Activated CD4-positive, alpha-beta T cell treated with anti-CD3 and anti-CD28 coated beads, Interleukin-2, amount 50 U/mL, for 24 hours (primary cell): ENCODE data around the gene SIRPD.

Source experiments
- DNase-seq, 2 donors: peaks; one replicate each; pipeline ENCODE4 v3.0.0-alpha.2; 2020; ENCODE audit warnings: low read depth in 1 of 2, low spot score in 1 of 2

The SIRPD gene

DNA sequence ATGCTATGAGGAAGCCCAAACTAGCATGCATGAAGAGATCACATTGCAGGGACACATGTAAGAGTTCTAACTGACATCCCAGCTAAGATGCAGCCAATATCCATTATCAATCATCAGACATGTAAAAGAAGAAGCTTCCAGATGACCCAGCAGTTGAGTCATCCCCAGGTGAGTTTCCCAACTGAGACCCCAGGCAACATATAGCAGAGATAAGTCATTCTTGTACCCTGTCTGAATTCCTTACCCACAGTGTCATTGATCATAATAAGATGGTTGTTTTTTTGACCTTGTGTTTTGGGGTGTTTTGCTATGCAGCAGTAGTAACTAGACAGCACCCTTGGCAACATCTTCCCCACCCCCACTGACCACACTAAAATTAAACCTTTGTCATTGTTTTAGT, 18.9 kb downstream of the SIRPD start:
- no peak for DNase-seq

- DNase-seq = no peak
Measured at GRCh38 chr20:1537731-1538058, 19.8 kb downstream of the SIRPD start.

DNA sequence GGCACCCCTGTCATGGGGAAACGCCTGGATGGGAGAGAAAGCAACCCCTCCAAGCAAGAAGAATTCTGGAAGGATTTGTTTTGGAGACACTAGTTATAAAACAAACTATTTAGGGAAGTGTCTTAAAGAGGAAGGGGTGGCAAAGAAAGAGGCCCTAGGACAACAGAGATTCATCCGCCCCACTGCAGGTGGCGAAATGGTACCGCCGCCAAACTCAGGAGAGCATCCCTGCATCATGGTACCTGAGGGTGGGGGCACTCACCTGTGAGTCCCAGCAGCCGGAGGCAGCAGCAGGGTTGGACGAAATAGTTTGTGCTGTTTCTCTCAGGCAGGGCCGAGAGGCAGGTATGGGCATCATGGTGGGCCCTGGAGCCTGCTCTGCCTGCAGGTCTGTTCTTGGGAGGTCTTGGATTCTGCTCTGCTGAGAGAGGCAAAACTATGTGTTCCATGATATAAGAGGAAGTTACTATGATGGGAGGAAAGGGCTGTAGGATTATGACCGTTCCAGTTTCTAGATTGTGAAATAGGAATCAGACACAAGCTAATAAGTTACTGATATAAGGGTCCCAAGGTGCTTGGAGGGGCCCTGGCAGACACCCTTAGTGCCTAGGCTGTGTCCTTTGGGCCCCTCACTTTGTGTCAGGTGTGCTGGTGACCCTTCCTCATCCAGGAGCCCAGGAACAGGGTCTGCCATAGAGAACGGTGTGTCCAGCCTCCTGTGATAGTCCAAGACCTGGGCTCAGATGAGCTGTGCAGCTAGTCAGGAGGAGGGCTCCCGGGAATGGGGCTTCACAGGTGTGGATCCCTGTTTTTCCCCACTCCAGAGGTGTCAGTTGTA, 20.4 kb downstream of the SIRPD start:
- no peak for DNase-seq

DNA sequence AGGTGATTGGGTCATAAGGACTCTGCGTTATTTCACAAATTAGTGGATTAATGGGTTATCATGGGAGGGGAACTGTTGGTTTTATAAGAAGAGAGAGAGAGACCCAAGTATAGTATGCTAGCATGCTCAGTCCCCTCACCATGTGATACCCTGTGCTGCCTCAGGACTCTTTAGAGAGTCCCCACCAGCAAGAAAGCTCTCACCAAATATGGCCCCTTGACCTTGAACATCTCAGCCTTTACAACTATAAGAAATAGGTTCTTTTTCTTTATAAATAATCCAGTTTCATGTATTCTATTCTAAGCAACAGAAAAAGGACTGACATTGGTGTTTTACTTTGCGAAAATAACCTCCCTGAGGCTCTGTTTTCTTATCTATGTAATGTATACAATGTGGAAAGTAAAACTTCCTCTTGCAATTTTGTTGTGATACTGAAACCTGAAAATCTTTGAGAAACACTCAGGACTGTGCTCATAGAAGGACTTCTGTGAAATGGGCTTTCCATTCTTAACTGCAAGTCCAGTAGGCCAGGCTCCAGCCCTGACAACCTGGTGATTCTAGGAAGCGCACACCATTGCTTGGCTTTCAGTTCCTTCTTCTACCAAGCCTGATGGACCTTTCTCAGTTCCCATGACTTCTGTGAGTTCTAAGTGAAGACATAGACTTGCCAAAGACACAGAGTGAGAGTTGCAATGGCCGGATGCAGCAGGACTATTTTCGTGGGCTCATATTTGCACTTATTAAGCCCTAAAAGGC, 21.9 kb downstream of the SIRPD start:
- no peak for DNase-seq

DNA sequence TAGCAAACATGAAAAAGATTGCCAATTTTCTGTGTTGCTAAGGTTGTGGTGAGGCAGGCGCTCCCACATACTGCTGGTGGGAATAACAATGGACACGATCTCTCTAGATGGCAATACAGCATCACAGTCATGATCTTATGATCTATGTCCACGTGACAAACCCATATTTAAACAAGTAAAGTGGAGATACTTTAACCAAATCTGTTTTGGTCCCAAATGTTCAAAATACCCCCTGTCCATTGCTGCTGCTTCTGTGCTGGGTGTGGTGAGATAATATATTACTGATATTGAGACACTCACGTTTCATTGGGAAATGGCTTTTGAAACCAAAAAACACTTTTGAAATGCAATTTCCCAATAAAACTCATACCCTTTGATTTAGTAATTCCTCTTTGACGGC, 23.0 kb downstream of the SIRPD start:
- no peak for DNase-seq

GRCh38 chr20:1533059-1533458, 24.4 kb downstream of the SIRPD start:
- DNase-seq = no peak

- DNase-seq = no peak
Measured at GRCh38 chr20:1528811-1529210, 28.7 kb downstream of the SIRPD start.

DNA sequence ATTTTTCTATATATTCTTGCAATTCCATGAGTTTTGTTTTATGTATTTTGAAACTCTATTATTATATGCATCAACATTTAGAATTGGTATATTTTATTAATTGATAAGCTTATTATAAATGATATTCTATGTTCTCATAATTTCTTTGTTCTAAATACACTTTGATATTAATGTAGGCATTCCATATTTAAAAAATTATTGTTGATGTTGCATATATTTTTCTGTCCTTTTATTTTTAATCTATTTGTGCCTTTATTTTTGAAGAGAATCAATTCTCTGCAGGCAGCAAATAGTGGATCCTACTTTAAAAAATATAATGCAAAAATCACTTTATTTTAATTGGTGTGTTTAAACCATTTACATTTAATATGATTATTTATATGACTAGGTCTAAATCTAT, 29.6 kb downstream of the SIRPD start:
- no peak for DNase-seq

GRCh38 chr20:1526896-1527295, 30.6 kb downstream of the SIRPD start:
- no peak for DNase-seq

- no peak for DNase-seq
Measured at GRCh38 chr20:1526310-1526709, 31.2 kb downstream of the SIRPD start.

DNA sequence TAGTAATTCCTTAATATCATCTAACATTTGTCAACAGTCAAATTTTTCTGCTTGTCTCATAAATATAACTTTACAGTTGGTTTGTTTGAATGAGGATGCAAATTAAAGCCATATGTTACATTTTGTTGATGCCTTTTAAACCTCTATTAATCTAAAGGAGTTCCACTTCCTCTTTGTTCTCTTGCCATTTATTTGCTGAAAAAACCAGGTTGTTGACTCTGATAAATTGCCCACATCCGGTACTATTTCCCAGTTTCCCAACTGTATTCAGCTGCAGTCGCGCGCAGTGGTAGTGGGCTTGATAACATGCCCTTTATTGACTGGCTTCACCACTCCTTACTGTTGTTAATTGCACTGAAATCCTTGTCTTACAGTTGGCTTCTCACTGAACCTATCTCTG, 33.5 kb downstream of the SIRPD start:
- DNase-seq = no peak

- DNase-seq = no peak
Measured at GRCh38 chr20:1517010-1517409, 40.5 kb downstream of the SIRPD start.

DNA sequence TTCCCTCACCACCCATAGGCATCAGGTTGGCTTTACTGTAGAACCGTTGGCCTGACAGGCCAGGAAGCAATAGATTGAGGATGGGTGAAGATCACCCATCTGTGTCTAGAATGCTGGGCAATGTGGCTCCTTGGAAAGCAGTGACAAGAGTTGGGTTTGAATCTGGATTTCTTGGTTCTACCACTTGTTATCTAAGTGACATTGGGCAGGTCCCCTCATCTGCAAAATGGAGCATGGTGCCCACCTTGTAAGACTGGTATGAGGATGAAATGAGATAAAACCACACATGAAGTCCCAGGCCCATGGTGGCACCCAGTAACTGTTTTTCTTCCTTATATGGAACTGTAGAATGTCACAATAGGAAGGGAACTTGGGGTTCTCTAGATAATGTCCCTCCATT, 43.7 kb downstream of the SIRPD start:
- DNase-seq = no peak

GRCh38 chr20:1509237-1509636, 48.3 kb downstream of the SIRPD start:
- DNase-seq = peak in 1 of 2 donors; percentile 14

DNA sequence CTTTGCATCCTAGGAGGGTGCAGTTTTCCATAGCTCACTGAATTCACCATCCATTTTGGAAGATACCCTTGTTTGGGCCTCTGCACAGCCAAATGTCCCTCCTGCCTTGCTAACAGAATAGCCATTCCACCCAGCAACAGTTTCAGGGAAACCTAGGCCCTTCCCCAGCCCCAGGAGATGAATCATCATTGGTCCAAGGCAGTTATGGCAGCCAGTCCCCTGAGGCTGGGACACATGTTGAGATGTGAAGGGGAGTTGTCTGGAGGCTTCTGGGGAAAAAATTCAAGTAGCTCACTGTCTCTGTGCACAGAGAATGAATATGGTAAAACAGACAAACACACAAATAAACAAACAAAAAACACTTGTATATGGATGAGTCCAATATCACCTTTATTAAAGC, 48.9 kb downstream of the SIRPD start:
- no peak for DNase-seq

DNA sequence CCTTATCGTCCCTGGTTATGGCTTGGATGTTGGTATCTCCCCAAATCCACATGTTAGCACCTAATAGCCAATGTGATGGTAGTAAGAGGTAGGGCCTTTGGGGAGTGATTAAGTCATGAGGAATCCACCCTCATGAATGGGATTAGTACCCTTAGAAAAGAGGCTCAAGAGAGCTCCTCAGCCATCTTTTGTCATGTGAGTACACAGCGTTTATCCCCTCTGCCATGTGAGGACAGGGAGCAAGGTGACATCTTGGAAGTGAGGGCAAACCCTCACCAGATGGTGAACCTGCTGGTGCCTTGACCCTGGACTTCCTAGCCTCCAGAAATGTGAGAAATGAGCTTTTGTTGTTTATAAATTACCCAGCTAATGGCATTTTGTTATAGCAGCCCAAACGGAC, 50.2 kb downstream of the SIRPD start:
- no peak for DNase-seq

GRCh38 chr20:1505871-1506270, 51.6 kb downstream of the SIRPD start:
- DNase-seq = no peak

GRCh38 chr20:1505361-1505760, 52.1 kb downstream of the SIRPD start:
- no peak for DNase-seq

DNA sequence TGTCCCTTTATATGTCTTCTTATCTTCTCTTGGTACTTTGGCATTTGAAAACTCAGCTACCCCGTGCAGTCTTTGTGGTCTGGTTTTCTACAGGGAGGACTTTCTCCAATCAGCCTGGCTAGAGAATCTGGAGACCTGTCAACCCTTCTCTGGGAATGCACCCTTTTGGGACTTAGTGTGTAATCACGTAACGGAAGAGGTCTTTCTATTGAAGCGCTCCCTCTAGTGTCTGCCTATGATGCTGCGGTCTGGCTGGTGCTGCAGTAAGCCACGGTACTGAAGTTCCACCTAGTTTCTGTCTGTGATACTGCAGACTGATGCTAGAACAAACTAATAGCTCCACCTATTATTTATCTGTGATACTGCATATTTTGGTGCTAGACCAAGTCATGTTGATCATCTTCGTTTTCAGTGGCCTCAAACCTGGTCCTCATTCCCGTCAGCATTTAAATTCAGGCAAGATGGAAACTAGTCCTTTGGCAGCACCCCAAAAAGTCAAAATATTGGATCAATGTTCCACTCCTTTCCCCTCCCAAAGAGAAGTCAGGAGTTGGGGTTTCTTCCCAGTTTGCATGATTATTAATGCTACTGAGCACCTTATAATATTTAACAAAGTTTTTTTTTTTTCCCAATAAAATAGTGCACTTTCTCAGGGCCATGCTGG, 53.8 kb downstream of the SIRPD start:
- DNase-seq = peak; percentile 37 to 78

- no peak for DNase-seq
Measured at GRCh38 chr20:1500496-1500895, 57.0 kb downstream of the SIRPD start.

- no peak for DNase-seq
Measured at GRCh38 chr20:1499528-1500420, 57.7 kb downstream of the SIRPD start.
